DOHH2 (cell line): ENCODE measurements around the gene PADI1.

Source experiments
- H3F3A ChIP-seq: fragments of 200-600 bp; sonication (generic), shearing (Covaris generic); 2 replicates; pipeline ENCODE4 v1.6.0; 2016; ENCODE audit warnings: antibody characterized with exemption, mild to moderate bottlenecking; ENCODE audit not compliant: control insufficient read depth, insufficient read depth
- H3K27ac ChIP-seq: fragments of 200-600 bp; sonication (generic); 2 replicates; pipeline ENCODE4 v1.5.1; 2014; ENCODE audit warnings: low read depth, mild to moderate bottlenecking, low read length, moderate library complexity
- H3K27me3 ChIP-seq: fragments of 200-600 bp; sonication (generic); 2 replicates; pipeline ENCODE4 v1.6.1; 2014; ENCODE audit warnings: mild to moderate bottlenecking, low read length, mixed read lengths; ENCODE audit not compliant: control insufficient read depth
- H3K36me3 ChIP-seq: fragments of 200-600 bp; sonication (generic); 2 replicates; pipeline ENCODE4 v1.6.1; 2014; ENCODE audit warnings: mild to moderate bottlenecking, low read length, moderate library complexity, mixed read lengths; ENCODE audit not compliant: control insufficient read depth
- H3K4me1 ChIP-seq: fragments of 200-600 bp; sonication (generic); 2 replicates; pipeline ENCODE4 v1.6.1; 2014; ENCODE audit warnings: mild to moderate bottlenecking, low read length, mixed read lengths; ENCODE audit not compliant: control insufficient read depth
- H3K4me2 ChIP-seq: fragments of 200-600 bp; sonication (generic); 2 replicates; pipeline ENCODE4 v1.6.0; 2014; ENCODE audit warnings: mild to moderate bottlenecking, low read length, moderate library complexity
- H3K4me3 ChIP-seq: fragments of 200-600 bp; sonication (generic); 2 replicates; pipeline ENCODE4 v1.5.1; 2014; ENCODE audit warnings: mild to moderate bottlenecking, low read length, mixed read lengths
- H3K79me2 ChIP-seq: fragments of 200-600 bp; sonication (generic); 2 replicates; pipeline ENCODE4 v1.6.1; 2014; ENCODE audit warnings: mild to moderate bottlenecking, low read length, mixed read lengths; ENCODE audit not compliant: control insufficient read depth
- H3K9me2 ChIP-seq: fragments of 200-600 bp; sonication (generic); replicated peaks from 2 replicates; pipeline ENCODE4 v1.6.1; 2014; ENCODE audit warnings: mild to moderate bottlenecking, low read length, mixed read lengths; ENCODE audit not compliant: control insufficient read depth
- H3K9me3 ChIP-seq: fragments of 200-600 bp; sonication (generic); 2 replicates; pipeline ENCODE4 v1.6.1; 2014; ENCODE audit warnings: antibody characterized with exemption, low read length, mixed read lengths; ENCODE audit not compliant: control insufficient read depth, insufficient read depth
- H4K20me1 ChIP-seq: fragments of 200-600 bp; sonication (generic); 2 replicates; pipeline ENCODE4 v1.6.0; 2014; ENCODE audit warnings: low read depth, mild to moderate bottlenecking, antibody characterized with exemption, low read length, moderate library complexity; ENCODE audit not compliant: control insufficient read depth, insufficient read depth
- CTCF ChIP-seq: fragments of 200-600 bp; sonication (generic); IDR thresholded peaks from one replicate; pipeline ENCODE4 v1.5.1; 2014; ENCODE audit warnings: antibody characterized with exemption, mild to moderate bottlenecking, low read depth, low read length; ENCODE audit not compliant: poor library complexity, severe bottlenecking
- EZH2phosphoT487 ChIP-seq: fragments of 200-600 bp; sonication (generic); IDR thresholded peaks from 2 replicates; pipeline ENCODE4 v1.6.1; 2017; ENCODE audit warnings: borderline replicate concordance, mild to moderate bottlenecking, antibody characterized with exemption, low read length, moderate library complexity, mixed read lengths

PADI1 gene

GRCh38 chr1:17201201-17202021, 3.5 kb upstream of the PADI1 start:
- Histone ChIP-seq H3K9me3 (no peaks in the 10 kb centered on the region), H3K79me2 (no peaks in the 10 kb centered on the region), H3K9me2 (no peaks in the 10 kb centered on the region), H3K27ac (no peak overlapping the region), H3F3A (no peaks in the 10 kb centered on the region), H4K20me1 (no peaks in the 10 kb centered on the region), H3K4me3 (no peak overlapping the region), H3K4me1 (no peaks in the 10 kb centered on the region), H3K27me3 (peaks cover 46% of the 10 kb centered on the region), H3K36me3 (no peaks in the 10 kb centered on the region), H3K4me2 (no peak overlapping the region)
- no peak for TF ChIP-seq EZH2phosphoT487
- no peak for TF ChIP-seq CTCF

- no peaks in the 10 kb centered on the region for H3K9me3 ChIP-seq
- TF ChIP-seq CTCF (no peak), EZH2phosphoT487 (no peak)
- no peak overlapping the region for H3K4me3 ChIP-seq
- peaks cover 21% of the 10 kb centered on the region for H3K4me1 ChIP-seq
- H3K4me2 ChIP-seq: no peak overlapping the region
- H4K20me1 ChIP-seq: 0 out of 2 replicates have a peak, but pooled peaks cover 5% of the 10 kb centered on the region
- no peaks in the 10 kb centered on the region for H3K79me2 ChIP-seq
- H3K9me2 ChIP-seq: no peaks in the 10 kb centered on the region
- H3K27ac ChIP-seq: no peak overlapping the region
- no peaks in the 10 kb centered on the region for H3K36me3 ChIP-seq
- no peaks in the 10 kb centered on the region for H3F3A ChIP-seq
- peaks cover 31% of the 10 kb centered on the region for H3K27me3 ChIP-seq
Observed at GRCh38 chr1:17205652-17206051, 724 bp downstream of the PADI1 start.

- Histone ChIP-seq H3K79me2 (no peaks in the 10 kb centered on the region), H3K9me3 (no peaks in the 10 kb centered on the region), H4K20me1 (0 out of 2 replicates have a peak, but pooled peaks cover 5% of the 10 kb centered on the region), H3K27me3 (peaks cover 27% of the 10 kb centered on the region), H3K36me3 (no peaks in the 10 kb centered on the region), H3F3A (no peaks in the 10 kb centered on the region), H3K9me2 (no peaks in the 10 kb centered on the region), H3K4me2 (no peak overlapping the region), H3K4me1 (peaks cover 21% of the 10 kb centered on the region), H3K4me3 (no peak overlapping the region), H3K27ac (no peak overlapping the region)
- TF ChIP-seq EZH2phosphoT487: no peak
- no peak for TF ChIP-seq CTCF
Observed at GRCh38 chr1:17206196-17206595, 1.3 kb downstream of the PADI1 start.
